ENCODE results near the gene SRGAP1. TPM values are rescaled to one million over a fixed set of nuclear protein-coding genes. Genes with fewer than 3 reads are reported as not detected.

SRGAP1 gene
- total and polyA plus RNA-seq, 2 experiments from 2014 or later: 13.0 to 29.4 TPM

GRCh38 chr12:63843254-63843720 is 1.2 kb upstream of the SRGAP1 start:
- Histone ChIP-seq H3K4me1 (ENCODE audit: insufficient read depth) (peaks cover 15% of the 10 kb centered on the region), H3K4me2 (ENCODE audit: unreplicated experiment) (peak overlapping the region; percentile 69), H3K9me3 (ENCODE audit: low read depth) (no peaks in the 10 kb centered on the region), H3K4me3 (peak overlapping the region; percentile 99), H3F3A (ENCODE audit: insufficient read depth) (peaks cover 33% of the 10 kb centered on the region; the same call in 1 of the 2 replicates), H3K36me3 (ENCODE audit: low read depth) (no peaks in the 10 kb centered on the region), H3K9me2 (ENCODE audit: insufficient read depth) (no peaks in the 10 kb centered on the region), H3K27me3 (replicated peaks; ENCODE audit: insufficient read depth) (no peaks in the 10 kb centered on the region), H4K20me1 (ENCODE audit: insufficient read depth) (no peaks in the 10 kb centered on the region), H3K79me2 (ENCODE audit: insufficient read depth) (peaks cover 41% of the 10 kb centered on the region), H3K27ac (peak overlapping the region; percentile 54), H3K9ac (peak overlapping the region; percentile 91), H2AFZ (peak overlapping the region; percentile 87)
- 4 to 6% methylated on average over 22 to 26 of the region's 28 CpGs for WGBS, 2 experiments (ENCODE audit: low coverage in 1 of 2, low lambda C conversion rate in 2 of 2, missing lambda C conversion rate in 2 of 2)
- DNase-seq: no peak
- in situ Hi-C loops (cut with MboI): loop anchor here (25.0 kb wide), 1 partner anchor 244 kb away; no protein-coding TSS in a partner anchor
- TF ChIP-seq EZH2 (IDR thresholded peaks at IDR 0.05; ENCODE audit: insufficient read depth, poor library complexity, severe bottlenecking): no peak
- no peak for TF ChIP-seq EZH2phosphoT487 (IDR thresholded peaks at IDR 0.05; ENCODE audit: insufficient read depth, low read depth)

- peaks cover 39% of the 10 kb centered on the region; the same call in 1 of the 2 replicates for H3F3A ChIP-seq (ENCODE audit: insufficient read depth)
- peak; percentile 98 for DNase-seq
- peak overlapping the region; percentile 87 for H2AFZ ChIP-seq
- H3K9ac ChIP-seq: peak overlapping the region; percentile 91
- no peaks in the 10 kb centered on the region for H3K9me2 ChIP-seq (ENCODE audit: insufficient read depth)
- no peaks in the 10 kb centered on the region for H3K36me3 ChIP-seq (ENCODE audit: low read depth)
- no peaks in the 10 kb centered on the region for H3K27me3 ChIP-seq (replicated peaks; ENCODE audit: insufficient read depth)
- peaks cover 47% of the 10 kb centered on the region for H3K79me2 ChIP-seq (ENCODE audit: insufficient read depth)
- WGBS, 2 experiments (ENCODE audit: low coverage in 1 of 2, low lambda C conversion rate in 2 of 2, missing lambda C conversion rate in 2 of 2): 1 to 2% methylated on average over 50 to 65 of the region's 80 CpGs
- in situ Hi-C loops (cut with MboI): loop anchor here (25.0 kb wide), 1 partner anchor 243 kb away; no protein-coding TSS in a partner anchor
- peaks cover 21% of the 10 kb centered on the region for H3K4me1 ChIP-seq (ENCODE audit: insufficient read depth)
- no peaks in the 10 kb centered on the region for H3K9me3 ChIP-seq (ENCODE audit: low read depth)
- H3K4me2 ChIP-seq (ENCODE audit: unreplicated experiment): peak overlapping the region; percentile 91
- H3K4me3 ChIP-seq: peak overlapping the region; percentile 99
- TF ChIP-seq EZH2 (IDR thresholded peaks at IDR 0.05; ENCODE audit: insufficient read depth, poor library complexity, severe bottlenecking) (no peak), EZH2phosphoT487 (IDR thresholded peaks at IDR 0.05; ENCODE audit: insufficient read depth, low read depth) (no peak)
- H3K27ac ChIP-seq: peak overlapping the region; percentile 77
- 0 out of 2 replicates have a peak, but pooled peaks cover under 1% of the 10 kb centered on the region for H4K20me1 ChIP-seq (ENCODE audit: insufficient read depth)
Observed at GRCh38 chr12:63843721-63844390, 644 bp upstream of the SRGAP1 start.

GRCh38 chr12:63845726-63846125 is 1.2 kb downstream of the SRGAP1 start:
- DNase-seq: peak; percentile 74
- no peaks in the 10 kb centered on the region for H3K9me3 ChIP-seq (ENCODE audit: low read depth)
- H3K4me1 ChIP-seq (ENCODE audit: insufficient read depth): peaks cover 40% of the 10 kb centered on the region
- in situ Hi-C loops (cut with MboI): loop anchor here (25.0 kb wide), 1 partner anchor 242 kb away; no protein-coding TSS in a partner anchor
- no peaks in the 10 kb centered on the region for H3K36me3 ChIP-seq (ENCODE audit: low read depth)
- WGBS, 2 experiments (ENCODE audit: low coverage in 1 of 2, low lambda C conversion rate in 2 of 2, missing lambda C conversion rate in 2 of 2): 0 to 1% methylated on average over 2 of the region's 2 CpGs
- H3K9ac ChIP-seq: peak overlapping the region; percentile 91
- H3K79me2 ChIP-seq (ENCODE audit: insufficient read depth): peaks cover 66% of the 10 kb centered on the region
- H3K4me3 ChIP-seq: peak overlapping the region; percentile 99
- peak overlapping the region; percentile 77 for H3K27ac ChIP-seq
- H3K9me2 ChIP-seq (ENCODE audit: insufficient read depth): no peaks in the 10 kb centered on the region
- no peak overlapping the region for H2AFZ ChIP-seq
- peak overlapping the region; percentile 91 for H3K4me2 ChIP-seq (ENCODE audit: unreplicated experiment)
- H3K27me3 ChIP-seq (replicated peaks; ENCODE audit: insufficient read depth): no peaks in the 10 kb centered on the region
- TF ChIP-seq EZH2 (IDR thresholded peaks at IDR 0.05; ENCODE audit: insufficient read depth, poor library complexity, severe bottlenecking) (no peak), EZH2phosphoT487 (IDR thresholded peaks at IDR 0.05; ENCODE audit: insufficient read depth, low read depth) (no peak)
- peaks cover 51% of the 10 kb centered on the region; the same call in 1 of the 2 replicates for H3F3A ChIP-seq (ENCODE audit: insufficient read depth)
- H4K20me1 ChIP-seq (ENCODE audit: insufficient read depth): peaks cover 9% of the 10 kb centered on the region; the same call in 1 of the 2 replicates

- no peaks in the 10 kb centered on the region for H3K9me2 ChIP-seq (ENCODE audit: insufficient read depth)
- peaks cover 40% of the 10 kb centered on the region for H3K4me1 ChIP-seq (ENCODE audit: insufficient read depth)
- H3K9me3 ChIP-seq (ENCODE audit: low read depth): no peaks in the 10 kb centered on the region
- peak overlapping the region; percentile 77 for H3K27ac ChIP-seq
- in situ Hi-C loops (cut with MboI): loop anchor here (25.0 kb wide), 1 partner anchor 241 kb away; no protein-coding TSS in a partner anchor
- no peak overlapping the region for H2AFZ ChIP-seq
- TF ChIP-seq EZH2phosphoT487 (IDR thresholded peaks at IDR 0.05; ENCODE audit: insufficient read depth, low read depth) (no peak), EZH2 (IDR thresholded peaks at IDR 0.05; ENCODE audit: insufficient read depth, poor library complexity, severe bottlenecking) (no peak)
- H3K79me2 ChIP-seq (ENCODE audit: insufficient read depth): peaks cover 72% of the 10 kb centered on the region
- no peaks in the 10 kb centered on the region for H3K36me3 ChIP-seq (ENCODE audit: low read depth)
- peaks cover 48% of the 10 kb centered on the region; the same call in 1 of the 2 replicates for H3F3A ChIP-seq (ENCODE audit: insufficient read depth)
- peaks cover 9% of the 10 kb centered on the region; the same call in 1 of the 2 replicates for H4K20me1 ChIP-seq (ENCODE audit: insufficient read depth)
- 26 to 32% methylated on average over 6 of the region's 6 CpGs for WGBS, 2 experiments (ENCODE audit: low coverage in 1 of 2, low lambda C conversion rate in 2 of 2, missing lambda C conversion rate in 2 of 2)
- H3K4me3 ChIP-seq: peak overlapping the region; percentile 99
- H3K27me3 ChIP-seq (replicated peaks; ENCODE audit: insufficient read depth): no peaks in the 10 kb centered on the region
- peak overlapping the region; percentile 91 for H3K9ac ChIP-seq
- peak; percentile 40 for DNase-seq
- H3K4me2 ChIP-seq (ENCODE audit: unreplicated experiment): peak overlapping the region; percentile 91
Observed at GRCh38 chr12:63846238-63846967, 1.9 kb downstream of the SRGAP1 start.
